HG03060 (cell line): ENCODE results near the gene KCNMA1.

ENCODE experiments used
- ATAC-seq: cut with Tn5 transposase; IDR thresholded peaks from one replicate; pipeline ENCODE4 v1.9.1; 2021; ENCODE audit warnings: low read depth, moderate number of reproducible peaks; ENCODE audit not compliant: unreplicated experiment

KCNMA1 gene

GRCh38 chr10:77467422-77467963 lies 170.1 kb downstream of the KCNMA1 start:
- ATAC-seq: no peak

DNA sequence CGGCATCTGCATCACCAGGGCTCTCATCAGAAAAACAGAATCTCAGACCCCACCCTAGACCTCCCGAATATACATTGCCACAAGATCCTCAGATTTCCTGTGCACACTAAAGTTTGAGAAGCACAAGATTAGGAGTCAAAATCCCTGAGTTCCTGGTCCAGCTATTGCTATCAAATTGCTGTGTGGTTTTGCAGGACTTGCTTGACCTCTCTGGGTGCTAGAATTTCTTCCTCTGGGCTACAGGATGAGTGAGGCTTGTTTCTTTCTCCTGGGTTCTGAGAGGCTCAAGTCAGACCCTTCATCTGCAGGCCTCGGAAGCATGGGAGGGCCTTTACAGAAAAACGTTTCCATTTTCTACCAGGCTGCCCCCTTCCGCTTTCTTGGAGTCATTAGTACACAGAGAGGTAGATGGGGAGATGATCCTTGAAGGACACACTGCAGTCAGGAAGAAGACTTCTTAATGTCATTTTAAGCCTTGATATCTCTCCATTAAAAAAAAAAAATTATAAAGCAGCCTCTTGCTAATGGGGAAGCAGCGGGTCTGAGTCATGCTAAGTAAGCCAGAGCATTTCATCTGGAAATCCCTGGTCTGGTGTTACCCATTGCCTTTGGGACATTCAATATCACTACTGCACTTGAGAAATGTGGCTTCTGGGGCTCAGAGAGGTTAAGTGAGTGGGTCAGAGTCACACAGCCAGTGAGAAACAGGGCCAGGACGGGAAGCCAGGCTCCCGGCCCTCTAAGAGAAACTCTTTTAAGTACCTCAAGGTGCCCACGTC lies 173.5 kb downstream of the KCNMA1 start:
- no peak for ATAC-seq

GRCh38 chr10:77463499-77463898 lies 174.1 kb downstream of the KCNMA1 start:
- no peak for ATAC-seq

- no peak for ATAC-seq
These were observed 175.8 kb downstream of the KCNMA1 start for GRCh38 chr10:77461636-77462296.

- ATAC-seq: no peak
These were observed 177.7 kb downstream of the KCNMA1 start for GRCh38 chr10:77459905-77460304.

DNA sequence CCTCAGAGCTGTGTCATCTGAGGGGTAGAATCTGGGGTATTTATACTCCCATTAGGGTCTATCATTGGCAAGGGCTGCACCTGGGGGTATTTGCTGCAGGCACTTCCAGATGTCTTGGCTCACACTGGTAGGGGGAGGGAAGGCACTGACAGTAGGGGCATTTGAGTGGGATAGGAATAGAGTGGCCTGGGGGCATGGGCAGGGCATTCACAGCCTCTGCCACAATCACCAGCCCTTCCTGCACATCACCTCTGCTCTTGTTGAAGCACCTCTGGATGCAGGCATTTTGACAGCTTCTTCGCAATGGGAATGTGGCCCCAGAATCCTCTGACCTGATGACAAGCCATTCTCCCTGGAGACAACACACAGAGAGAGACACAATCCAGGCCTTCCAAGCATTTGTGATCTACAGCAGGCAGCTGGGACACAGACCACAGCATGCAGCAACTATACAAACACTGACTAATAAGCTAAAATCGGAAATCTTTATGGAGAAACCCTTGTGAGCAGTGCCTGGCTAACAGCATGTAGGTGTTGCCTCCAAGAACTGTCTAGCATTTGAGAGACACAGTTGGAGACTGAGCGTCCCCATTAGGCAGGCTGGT lies 178.5 kb downstream of the KCNMA1 start:
- ATAC-seq: no peak

DNA sequence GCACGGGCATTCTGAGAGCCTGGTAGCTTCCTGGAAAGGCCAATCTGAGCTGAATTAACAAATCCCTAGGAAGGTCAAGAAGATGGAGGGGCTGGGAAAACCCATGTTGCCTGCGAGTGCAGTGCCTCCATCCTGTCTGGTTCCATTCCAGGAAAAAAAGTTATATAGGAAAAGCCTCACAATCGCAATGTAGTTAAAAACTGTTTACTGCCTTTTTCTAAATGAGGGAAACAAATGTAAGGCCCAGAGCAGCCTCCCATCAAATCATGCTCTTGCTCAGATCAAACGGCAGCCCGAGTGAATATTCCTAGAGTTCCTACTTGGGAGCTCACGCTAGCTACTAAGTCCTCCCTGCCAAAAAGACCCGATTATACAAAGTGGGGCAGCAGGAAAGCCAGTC lies 179.9 kb downstream of the KCNMA1 start:
- ATAC-seq: no peak

DNA sequence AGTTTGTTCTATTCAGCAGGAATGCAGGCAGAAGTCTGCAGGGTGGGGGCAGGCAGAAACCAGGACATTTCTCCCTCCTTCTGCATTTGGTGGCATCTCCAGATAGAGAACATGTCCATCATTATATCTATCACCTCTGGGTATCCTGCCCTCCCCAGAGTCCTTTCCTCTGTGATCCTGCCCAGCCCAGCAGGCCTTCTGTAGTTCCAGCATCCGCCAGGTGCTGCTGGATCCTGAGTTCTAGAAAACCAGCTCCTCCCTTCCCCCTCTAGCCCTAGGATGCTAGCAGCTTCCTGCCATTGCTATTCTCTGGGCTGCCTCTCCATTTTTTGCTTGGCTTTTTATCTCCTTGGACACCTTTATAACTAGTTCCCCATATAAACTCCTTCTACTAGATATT lies 180.3 kb downstream of the KCNMA1 start:
- ATAC-seq: no peak

DNA sequence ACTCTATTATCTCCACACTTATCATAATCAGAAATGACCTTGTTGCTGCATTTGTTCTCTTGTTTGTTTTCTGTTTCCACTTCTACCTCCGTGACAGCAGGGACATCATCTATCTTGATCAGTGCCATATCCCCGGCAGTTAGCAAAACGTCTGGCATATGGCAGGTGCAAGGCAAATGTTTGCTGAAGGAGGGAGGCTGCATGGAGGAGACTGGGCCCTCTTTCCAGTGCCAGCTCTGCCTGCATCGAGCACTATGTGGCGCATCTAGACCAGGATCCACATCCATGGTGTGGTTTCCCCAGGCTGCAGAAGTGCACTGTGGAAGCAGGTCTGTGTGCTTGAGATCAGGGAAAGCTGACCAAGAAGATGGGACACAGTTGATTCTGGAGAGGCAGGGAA lies 181.2 kb downstream of the KCNMA1 start:
- no peak for ATAC-seq

DNA sequence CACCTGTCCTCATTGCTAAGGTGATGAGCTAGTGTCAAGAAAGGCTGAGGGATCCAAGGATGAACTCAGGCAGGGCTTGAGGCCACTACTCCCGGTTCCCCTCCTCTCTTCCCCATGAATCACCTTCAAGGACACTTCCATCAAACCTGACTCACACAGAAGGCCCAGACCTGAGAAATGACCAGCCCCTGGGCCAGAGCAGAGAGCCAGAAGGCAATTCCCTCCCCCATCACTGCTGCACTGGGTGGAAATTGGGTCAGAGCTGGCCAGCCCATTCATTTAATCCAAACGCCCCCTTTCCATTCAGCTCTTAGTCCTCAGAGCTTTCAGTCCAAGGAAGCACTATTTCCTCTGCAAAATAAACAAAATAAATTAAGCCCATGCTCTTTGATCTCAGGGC lies 182.0 kb downstream of the KCNMA1 start:
- no peak for ATAC-seq

GRCh38 chr10:77452952-77453564 lies 184.6 kb downstream of the KCNMA1 start:
- no peak for ATAC-seq

GRCh38 chr10:77451886-77452285 lies 185.7 kb downstream of the KCNMA1 start:
- ATAC-seq: no peak

GRCh38 chr10:77448226-77448625 lies 189.4 kb downstream of the KCNMA1 start:
- ATAC-seq: no peak

DNA sequence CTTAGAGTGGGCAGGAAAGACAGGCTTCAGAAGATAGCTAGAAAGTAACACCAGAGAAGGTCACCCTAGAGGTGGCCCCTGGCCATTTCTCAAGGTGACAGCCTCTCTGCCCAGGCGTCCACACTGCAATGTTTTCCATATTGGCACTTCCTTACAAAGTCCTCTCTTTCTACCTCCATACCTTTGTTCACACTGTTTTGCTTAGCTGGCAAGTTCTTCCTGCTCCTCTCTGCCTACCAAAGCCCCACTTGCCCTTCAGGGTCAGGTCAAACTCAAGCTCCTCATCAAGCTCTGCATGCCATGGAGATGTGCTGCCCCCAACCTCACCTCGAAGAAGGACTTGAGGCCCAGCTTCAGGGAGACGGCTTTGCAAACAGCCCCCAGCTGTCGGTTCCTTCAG lies 190.9 kb downstream of the KCNMA1 start:
- ATAC-seq: no peak

GRCh38 chr10:77445547-77445946 lies 192.1 kb downstream of the KCNMA1 start:
- ATAC-seq: no peak

DNA sequence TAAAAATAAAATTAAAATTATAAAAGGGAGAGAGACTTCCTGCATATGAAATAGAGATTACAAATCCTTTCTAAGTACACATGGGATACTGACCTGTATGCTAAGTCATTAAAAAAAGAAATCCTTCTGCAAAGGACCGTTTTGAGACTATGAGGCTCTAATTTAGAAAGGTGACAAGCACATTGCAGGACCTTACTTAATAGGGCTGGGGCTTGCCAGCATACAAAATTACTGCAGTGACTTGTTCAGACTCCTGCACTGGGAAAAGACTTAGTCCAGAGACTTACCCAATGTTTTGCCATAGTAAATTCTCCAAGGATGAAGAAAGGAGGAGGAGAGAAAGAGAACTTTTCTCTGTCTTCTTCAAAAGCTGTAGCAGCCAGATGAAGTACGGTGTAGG lies 193.6 kb downstream of the KCNMA1 start:
- no peak for ATAC-seq

GRCh38 chr10:77442699-77443189 lies 194.9 kb downstream of the KCNMA1 start:
- no peak for ATAC-seq

DNA sequence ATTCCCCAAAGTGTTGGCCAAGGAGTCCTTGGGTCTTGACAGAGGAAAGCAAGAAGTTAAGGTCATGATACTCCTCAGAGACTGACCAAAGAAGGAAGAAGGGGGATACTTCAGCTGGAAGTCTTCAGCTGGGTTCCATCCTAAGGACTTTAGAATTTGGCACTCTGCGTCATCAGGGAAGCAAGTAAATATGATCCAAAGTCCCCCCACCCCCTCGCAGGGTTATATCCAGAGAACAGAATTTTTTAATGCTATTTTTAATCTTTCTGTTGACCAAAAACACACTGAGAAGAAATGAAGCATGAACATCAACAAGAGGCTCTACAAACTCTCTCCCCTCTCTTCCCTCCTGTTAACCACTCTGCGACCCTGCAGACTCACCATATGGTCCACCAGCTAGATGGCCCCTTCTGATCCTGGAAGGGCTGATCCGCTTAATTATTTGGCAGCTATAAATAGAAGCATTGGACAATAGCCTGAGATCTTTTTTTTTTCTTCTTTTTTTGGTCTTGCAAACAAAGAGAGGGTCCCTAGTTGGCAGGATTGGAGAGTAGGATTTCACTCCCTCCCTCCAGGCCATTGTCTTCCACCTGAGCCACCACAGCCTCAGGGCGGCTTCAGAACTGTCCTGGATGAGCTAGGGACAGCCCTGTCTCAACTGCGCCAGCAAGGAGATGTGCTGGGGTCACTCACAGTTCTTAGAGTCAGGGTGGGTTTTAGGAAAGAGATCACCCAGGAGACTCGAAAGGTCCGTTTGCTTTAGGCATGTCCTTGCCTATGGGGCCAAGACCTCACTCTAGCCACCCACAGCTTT lies 196.0 kb downstream of the KCNMA1 start:
- no peak for ATAC-seq

GRCh38 chr10:77436257-77436975 lies 201.2 kb downstream of the KCNMA1 start:
- no peak for ATAC-seq
